AG04450 (cell line): ENCODE measurements around the gene OR4C45. TPM values are rescaled to one million over a fixed set of nuclear protein-coding genes. Genes with fewer than 3 reads are reported as not detected.

Experiments used
- polyA plus RNA-seq: library from polyadenylated mRNA; depleted of rRNA; stranded (reverse); fragments of >200 nt; gene quantifications from 2 replicates; pipeline ENCODE4 v1.2.3, GENCODE V29; 2011; rRNA removed

Gene OR4C45
- polyA plus RNA-seq, 1 experiment = not detected

Other genes starting within 250 kb of the OR4C45 start
- not detected in 2 replicates for gene OR4C13, start 80.5 kb upstream of the OR4C45 start, polyA plus RNA-seq
- not detected in 2 replicates for gene OR4C12, start 50.3 kb upstream of the OR4C45 start, polyA plus RNA-seq